GM19372 (cell line): ENCODE measurements around the gene CCDC112.

Source experiments
- ATAC-seq: cut with Tn5 transposase; IDR thresholded peaks from one replicate; pipeline ENCODE4 v1.9.1; 2021; ENCODE audit warnings: mild to moderate bottlenecking, low read depth, moderate library complexity; ENCODE audit not compliant: unreplicated experiment

Gene CCDC112

GRCh38 chr5:115320006-115320405 lies 23.6 kb upstream of the CCDC112 start:
- no peak for ATAC-seq

GRCh38 chr5:115319007-115319406 lies 22.6 kb upstream of the CCDC112 start:
- no peak for ATAC-seq

GRCh38 chr5:115317736-115318135 lies 21.3 kb upstream of the CCDC112 start:
- ATAC-seq, result no peak

- ATAC-seq, result no peak
Measured at GRCh38 chr5:115317320-115317719, 20.9 kb upstream of the CCDC112 start.

- ATAC-seq, result no peak
Measured at GRCh38 chr5:115313632-115314031, 17.2 kb upstream of the CCDC112 start.

GRCh38 chr5:115313052-115313451 lies 16.6 kb upstream of the CCDC112 start:
- no peak for ATAC-seq

- no peak for ATAC-seq
Measured at GRCh38 chr5:115309751-115310370, 13.4 kb upstream of the CCDC112 start.

GRCh38 chr5:115308815-115309214 lies 12.4 kb upstream of the CCDC112 start:
- ATAC-seq, result no peak

- ATAC-seq, result no peak
Measured at GRCh38 chr5:115306011-115306536, 9.6 kb upstream of the CCDC112 start.

- no peak for ATAC-seq
Measured at GRCh38 chr5:115304496-115304895, 8.0 kb upstream of the CCDC112 start.

- no peak for ATAC-seq
Measured at GRCh38 chr5:115298811-115299210, 2.4 kb upstream of the CCDC112 start.

- no peak for ATAC-seq
Measured at GRCh38 chr5:115297031-115297430, 577 bp upstream of the CCDC112 start.

GRCh38 chr5:115295777-115296123 lies 704 bp downstream of the CCDC112 start:
- peak; percentile 5 for ATAC-seq

GRCh38 chr5:115291397-115291796 lies 5.1 kb downstream of the CCDC112 start:
- ATAC-seq, result no peak

GRCh38 chr5:115289104-115289503 lies 7.3 kb downstream of the CCDC112 start:
- no peak for ATAC-seq

- no peak for ATAC-seq
Measured at GRCh38 chr5:115284021-115284420, 12.4 kb downstream of the CCDC112 start.

- ATAC-seq, result no peak
Measured at GRCh38 chr5:115282131-115282530, 14.3 kb downstream of the CCDC112 start.

- no peak for ATAC-seq
Measured at GRCh38 chr5:115274584-115274983, 21.9 kb downstream of the CCDC112 start.

- no peak for ATAC-seq
Measured at GRCh38 chr5:115272297-115272958, 24.0 kb downstream of the CCDC112 start.

- ATAC-seq, result no peak
Measured at GRCh38 chr5:115271295-115272050, 25.0 kb downstream of the CCDC112 start.

- no peak for ATAC-seq
Measured at GRCh38 chr5:115267617-115268016, 28.8 kb downstream of the CCDC112 start.

- no peak for ATAC-seq
Measured at GRCh38 chr5:115265220-115265619, 31.2 kb downstream of the CCDC112 start.
